Pancreas (tissue), 10 donors: Measurements from ENCODE around the gene GRB10. TPM values are rescaled to one million over a fixed set of nuclear protein-coding genes. Genes with fewer than 3 reads are reported as not detected.

Source experiments
- ATAC-seq, 4 donors: fragments of 200-7000 bp; cut with Tn5 transposase; one replicate each; pipeline versions ENCODE4 v1.8.0 to v1.9.1; 2020; ENCODE audit warnings: mild to moderate bottlenecking in 4 of 4, moderate library complexity in 4 of 4
- DNase-seq, 6 donors: peaks; one replicate each; pipeline ENCODE4 v3.0.0-alpha.2; 2020
- FAIRE-seq: peaks from 2 replicates; lab custom pipeline; 2012; peaks lifted over from hg19 to GRCh38; lab: Jason Lieb, UNC
- H3K27ac ChIP-seq, 4 donors: fragments of 200-600 bp; sonication (generic); 1 replicate in 3 of 4; 2 replicates in 1 of 4; pipeline versions ENCODE4 v1.5.0 to v1.8.0; 2020
- H3K27me3 ChIP-seq, 4 donors: fragments of 200-600 bp; one replicate each; pipeline ENCODE4 v1.8.0; 2021
- H3K36me3 ChIP-seq, 3 donors: fragments of 200-600 bp; sonication (generic) in 1 of 3; one replicate each; pipeline versions ENCODE4 v1.5.0 to v1.8.0; 2020 to 2021
- H3K4me1 ChIP-seq, 3 donors: fragments of 200-600 bp; one replicate each; pipeline ENCODE4 v1.8.0; 2021
- H3K4me3 ChIP-seq, 4 donors: fragments of 200-600 bp; sonication (generic) in 2 of 4; one replicate each; pipeline versions ENCODE4 v1.5.0 to v1.8.0; 2020 to 2021
- H3K9me3 ChIP-seq, 4 donors: fragments of 200-600 bp; one replicate each; pipeline ENCODE4 v1.8.0; 2021
- CTCF ChIP-seq, 4 donors: fragments of 200-600 bp; sonication (generic) in 3 of 4; IDR thresholded peaks; one replicate each; pipeline versions ENCODE4 v1.5.0 to v1.8.0; 2021; ENCODE audit warnings: antibody characterized with exemption in 4 of 4
- WGBS, 2 donors: extraction: QIAGEN DNeasy Blood & Tissue Kit; methylation state at CpG; one replicate each; pipeline ENCODE4 v1.1.7; 2013; 5-methylcytosine and 5-hydroxymethylcytosine counted together
- intact Hi-C, 3 donors: fragments of 100-400 bp; cut with DNase I; formaldehyde crosslinking; loops; one replicate each; pipeline versions ENCODE4 v1.11.1 to v1.14.2; 2022
- polyA plus RNA-seq, 2 donors: library from polyadenylated mRNA; stranded (reverse); fragments of 200-250 nt; gene quantifications; one replicate each; pipeline ENCODE4 v1.2.3, GENCODE V29; 2013
- total RNA-seq, 6 donors: library from RNA; stranded (reverse); fragmentation: NEBNext Ultra II Directional in 4 of 6; extraction: Animal tissue kit (Norgen Biotek cat#: 25700) in 4 of 6; gene quantifications; one replicate each; pipeline versions ENCODE4 v1.2.1 to v1.2.4, GENCODE V29; 2021 to 2023
- donor health status: healthy with polysubstance abuse.
- donor health status: DM: no; HTN: no; CAD: no; lungs with moderate emphysema.
- donor health status: DM: no; HTN: no; CAD: no.
- donor health status: control.
- donor health status: control.
- donor health status: Bipolar disorder and iron deficiency.
- donor health status: DM: yes; HTN: yes; CAD: no.
- donor health status: DM: no; HTN: no; CAD: no.
- donor health status: DM: no; HTN: no; CAD: no.
- donor health status: DM: yes; HTN: yes; CAD: no.

GRB10 gene
- total and polyA plus RNA-seq, 8 donors: 69.9 to 199 (median 133) TPM

GRCh38 chr7:50826371-50827172, 43.9 kb upstream of the GRB10 start:
- FAIRE-seq: no peak
- H3K9me3 ChIP-seq: no peaks in the 10 kb centered on the region
- WGBS, 2 donors: 89 to 95% methylated on average over 8 of the region's 8 CpGs

GRCh38 chr7:50825465-50825864, 42.8 kb upstream of the GRB10 start:
- WGBS, 2 donors: 81% methylated on average over 7 of the region's 7 CpGs
- Histone ChIP-seq H3K4me3 (no peak overlapping the region), H3K27me3 (no peaks in the 10 kb centered on the region), H3K36me3 (no peaks in the 10 kb centered on the region), H3K27ac (no peak overlapping the region), H3K9me3 (no peaks in the 10 kb centered on the region), H3K4me1 (peaks cover 5 to 20% (median 16%) of the 10 kb centered on the region in 3 donors)
- DNase-seq: no peak
- intact Hi-C loops: no loop called here
- FAIRE-seq: no peak
- no peak for TF ChIP-seq CTCF (IDR thresholded peaks at IDR 0.05)
- ATAC-seq: no peak

More at GRCh38 chr7:50826371-50827172, 43.9 kb upstream of the GRB10 start:
- intact Hi-C loops: no loop called here
- DNase-seq: no peak
- TF ChIP-seq CTCF (IDR thresholded peaks at IDR 0.05): no peak
- ATAC-seq: peak in 2 of 4 donors; percentile 29 to 48
- H3K4me3 ChIP-seq: no peak overlapping the region
- H3K4me1 ChIP-seq: peaks cover 5 to 14% (median 8%) of the 10 kb centered on the region in 3 donors
- no peaks in the 10 kb centered on the region for H3K27me3 ChIP-seq
- H3K27ac ChIP-seq: no peak overlapping the region
- H3K36me3 ChIP-seq: no peaks in the 10 kb centered on the region

- 91 to 92% methylated on average over 4 of the region's 4 CpGs for WGBS, 2 donors
- DNase-seq (no peak), ATAC-seq (no peak), FAIRE-seq (no peak)
- H3K4me1 ChIP-seq: peaks cover 5 to 20% (median 16%) of the 10 kb centered on the region in 3 donors
- H3K27ac ChIP-seq: no peak overlapping the region
- no peak overlapping the region for H3K4me3 ChIP-seq
- no peaks in the 10 kb centered on the region for H3K9me3 ChIP-seq
- no peaks in the 10 kb centered on the region for H3K27me3 ChIP-seq
- intact Hi-C loops: no loop called here
- H3K36me3 ChIP-seq: no peaks in the 10 kb centered on the region
- no peak for TF ChIP-seq CTCF (IDR thresholded peaks at IDR 0.05)
Measured at GRCh38 chr7:50824882-50825281, 42.2 kb upstream of the GRB10 start.

- FAIRE-seq (no peak), ATAC-seq (peak in 1 of 4 donors; percentile 4)
Measured at GRCh38 chr7:50822706-50823105, 40.0 kb upstream of the GRB10 start.

More at GRCh38 chr7:50822706-50823105, 40.0 kb upstream of the GRB10 start:
- Histone ChIP-seq H3K27me3 (no peaks in the 10 kb centered on the region), H3K9me3 (no peaks in the 10 kb centered on the region), H3K36me3 (no peaks in the 10 kb centered on the region), H3K4me3 (no peak overlapping the region), H3K4me1 (peaks cover 5 to 20% (median 16%) of the 10 kb centered on the region in 3 donors), H3K27ac (peak overlapping the region in 1 of 4 donors; percentile 75)
- WGBS, 2 donors: 89 to 92% methylated on average over 5 of the region's 5 CpGs
- intact Hi-C loops: no loop called here
- DNase-seq: no peak
- TF ChIP-seq CTCF (IDR thresholded peaks at IDR 0.05): no peak
